ENCODE results near the gene MARCHF3.
"Not testable (repeated sequence)": the region's sequence is repeated elsewhere in the genome, so short reads cannot be mapped to it uniquely, and the experiment has no call there.

Gene MARCHF3, protein sequence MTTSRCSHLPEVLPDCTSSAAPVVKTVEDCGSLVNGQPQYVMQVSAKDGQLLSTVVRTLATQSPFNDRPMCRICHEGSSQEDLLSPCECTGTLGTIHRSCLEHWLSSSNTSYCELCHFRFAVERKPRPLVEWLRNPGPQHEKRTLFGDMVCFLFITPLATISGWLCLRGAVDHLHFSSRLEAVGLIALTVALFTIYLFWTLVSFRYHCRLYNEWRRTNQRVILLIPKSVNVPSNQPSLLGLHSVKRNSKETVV

GRCh38 chr5:127030259-127031146, at the start of gene MARCHF3:
TSS of gene MARCHF3 (minus strand) at chr5:127030558. CDS start at chr5:126918171, 112,387 bp downstream.
- peak; percentile 89 to 91 for DNase-seq

DNA sequence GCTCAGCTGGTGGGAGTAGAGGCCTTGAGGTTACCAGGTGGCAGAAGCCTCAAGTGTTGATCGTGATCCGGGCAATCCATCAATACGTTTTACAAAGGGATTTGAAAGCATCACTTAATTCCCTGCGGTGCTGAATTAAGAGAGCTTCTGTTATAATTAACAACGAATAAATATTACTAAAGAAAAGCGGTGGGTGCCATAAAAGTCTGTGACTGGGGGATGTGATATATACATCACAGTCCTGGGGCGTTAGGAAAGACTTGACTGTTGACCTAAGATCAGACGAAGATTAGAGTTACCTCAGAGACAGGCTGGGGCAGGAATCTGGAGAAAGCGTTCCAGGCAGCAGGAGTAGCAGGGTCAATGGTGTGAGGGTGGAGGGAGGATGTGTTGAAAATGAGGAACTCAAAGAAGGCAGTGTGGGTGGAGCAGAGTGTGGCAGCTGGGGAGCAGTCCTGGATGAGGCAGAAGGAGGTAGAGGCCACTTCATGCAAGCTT, 49.7 kb upstream of the MARCHF3 start:
- no peak for DNase-seq

DNA sequence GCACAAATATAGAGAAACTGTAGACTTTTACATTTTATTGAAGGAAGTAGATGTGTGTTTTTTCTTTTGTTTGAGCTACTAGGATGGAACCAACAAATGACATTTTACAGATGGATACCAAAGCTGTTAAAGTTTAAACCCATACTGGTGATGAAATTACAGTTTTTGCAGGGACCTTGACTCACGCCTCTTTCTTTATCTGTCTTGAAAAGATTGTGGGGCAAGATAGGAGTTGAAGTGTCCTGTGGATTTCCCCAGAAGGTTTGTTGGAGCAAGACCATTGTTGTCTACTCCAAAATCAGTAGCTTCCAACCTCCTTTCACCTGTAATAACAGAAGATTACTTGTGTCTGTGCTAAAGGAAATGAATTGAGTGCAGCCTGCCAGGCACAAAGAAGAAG, 47.0 kb upstream of the MARCHF3 start:
- no peak for DNase-seq

GRCh38 chr5:127076315-127077129, 46.2 kb upstream of the MARCHF3 start:
- DNase-seq = no peak

- no peak for DNase-seq
These were observed 44.1 kb upstream of the MARCHF3 start for GRCh38 chr5:127074466-127074865.

DNA sequence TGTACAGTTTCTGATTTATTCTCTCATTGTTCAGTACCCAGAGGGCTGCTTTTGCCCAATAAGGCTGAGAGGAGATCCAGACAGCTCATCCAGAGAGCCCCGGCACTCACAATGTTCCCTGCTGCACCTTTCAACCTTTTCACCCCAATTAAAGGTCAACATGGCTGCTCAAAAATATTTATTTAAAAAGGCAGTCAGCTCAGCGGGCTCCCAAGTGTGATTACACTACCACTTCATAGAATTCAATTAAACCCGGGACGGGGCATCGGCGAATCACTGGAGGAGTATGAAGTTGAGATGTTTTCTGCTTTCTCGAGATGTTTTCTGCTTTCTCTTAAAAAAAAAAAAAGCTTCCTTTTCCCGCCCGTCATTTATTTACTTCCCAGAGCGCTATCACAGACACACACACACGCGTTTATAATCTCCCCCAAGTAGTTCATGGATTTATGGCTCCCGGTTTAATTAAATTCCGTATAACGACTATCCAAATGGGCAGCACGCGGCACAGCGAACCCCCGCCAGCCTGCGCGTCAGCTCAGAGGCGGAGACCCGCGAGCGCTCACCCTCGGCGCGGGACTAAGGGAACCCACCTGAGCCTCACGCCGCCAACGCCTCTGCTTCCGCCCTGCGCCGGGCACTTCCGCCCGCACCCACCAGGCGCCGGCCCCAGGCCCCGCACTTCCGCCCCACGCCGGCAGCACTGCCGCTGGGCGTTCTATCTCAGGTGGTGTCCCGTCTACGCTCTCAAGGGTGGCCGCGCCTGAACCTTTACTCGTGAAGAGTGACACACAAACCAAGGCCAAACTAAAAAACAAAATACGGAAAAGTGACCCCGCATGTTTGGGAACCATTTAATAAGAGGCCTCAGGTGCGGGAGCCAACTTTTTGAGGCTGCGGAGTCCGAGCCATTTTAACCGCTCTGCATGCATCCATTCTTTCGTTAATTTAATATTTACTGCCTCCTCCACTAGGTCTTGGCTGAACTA, 42.8 kb upstream of the MARCHF3 start, which contains the start of gene C5orf63:
Gene C5orf63, minus strand, starts transcription at position 642 of the 986 bp plus-strand sequence. CDS start 14,507 bp downstream, outside the sequence.
- DNase-seq = peak in 1 of 2 donors; percentile 11

DNA sequence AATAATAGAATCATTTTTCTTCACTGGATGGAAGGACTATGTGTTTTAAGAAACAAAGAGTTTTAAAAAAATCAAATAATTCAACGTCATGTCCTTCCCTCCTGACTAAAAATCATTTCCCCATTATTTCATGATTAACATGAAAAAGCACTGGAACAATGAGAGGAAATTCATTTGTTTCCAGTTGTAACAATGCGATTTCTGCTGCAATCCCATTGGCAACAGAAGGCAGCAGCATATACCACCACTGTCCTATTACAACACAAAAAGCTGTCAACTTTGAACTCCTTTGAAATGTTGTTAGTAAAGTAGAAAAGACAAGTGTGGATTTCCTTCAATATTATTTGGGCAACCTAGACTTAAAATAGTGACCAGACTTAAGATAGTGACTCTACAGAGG, 39.9 kb upstream of the MARCHF3 start:
- DNase-seq = no peak

GRCh38 chr5:127068493-127069214, 38.3 kb upstream of the MARCHF3 start:
- no peak for DNase-seq

DNA sequence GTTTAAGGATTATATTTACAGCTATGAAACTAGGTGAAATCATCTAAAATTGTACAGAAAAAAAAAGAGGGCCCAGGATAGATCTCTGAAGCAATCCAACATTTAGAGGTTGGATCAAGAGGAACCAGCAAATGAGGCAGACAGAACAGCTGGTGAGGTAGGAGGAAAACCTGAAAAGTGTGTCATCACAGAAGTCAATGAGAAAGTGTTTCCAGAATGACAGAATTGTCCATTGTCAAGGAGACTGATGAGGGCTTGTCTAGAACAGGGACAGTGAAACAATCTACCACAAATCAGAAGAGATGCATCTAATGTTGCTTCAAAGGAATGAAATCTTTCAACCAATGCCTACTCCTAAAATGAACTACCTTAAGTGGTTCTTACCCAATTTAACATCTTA, 36.4 kb upstream of the MARCHF3 start:
- DNase-seq = no peak

GRCh38 chr5:127064253-127064840, 34.0 kb upstream of the MARCHF3 start:
- DNase-seq = no peak

DNA sequence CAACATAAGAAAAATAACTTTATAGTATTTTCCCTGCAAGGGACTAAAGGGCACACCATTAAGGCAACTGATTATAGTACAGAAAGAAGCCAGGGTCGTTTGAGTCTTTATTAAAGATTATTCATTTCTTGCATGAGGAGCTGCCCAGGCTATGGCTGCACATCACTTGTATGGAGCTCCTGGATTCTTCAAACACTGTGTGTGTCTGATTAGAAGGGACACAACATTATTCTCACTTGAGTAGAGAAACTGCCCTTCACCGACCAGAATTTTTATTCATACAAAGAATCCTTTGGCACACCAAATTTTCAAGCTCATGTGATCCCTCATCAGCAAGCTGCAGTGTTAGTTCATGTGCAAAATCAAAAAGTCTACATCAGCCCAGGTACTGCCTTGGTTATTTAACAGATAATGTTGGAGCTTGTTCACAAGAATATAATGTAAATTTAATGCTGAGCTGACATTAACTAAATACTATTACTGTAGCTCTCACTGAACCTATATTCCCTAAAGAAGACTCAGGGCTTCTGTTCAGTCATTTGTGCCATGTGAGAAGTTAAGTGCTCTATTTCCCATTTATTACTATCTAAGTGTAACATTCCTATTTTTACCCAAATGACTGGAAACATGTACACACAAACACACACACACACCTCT, 33.0 kb upstream of the MARCHF3 start:
- no peak for DNase-seq

DNA sequence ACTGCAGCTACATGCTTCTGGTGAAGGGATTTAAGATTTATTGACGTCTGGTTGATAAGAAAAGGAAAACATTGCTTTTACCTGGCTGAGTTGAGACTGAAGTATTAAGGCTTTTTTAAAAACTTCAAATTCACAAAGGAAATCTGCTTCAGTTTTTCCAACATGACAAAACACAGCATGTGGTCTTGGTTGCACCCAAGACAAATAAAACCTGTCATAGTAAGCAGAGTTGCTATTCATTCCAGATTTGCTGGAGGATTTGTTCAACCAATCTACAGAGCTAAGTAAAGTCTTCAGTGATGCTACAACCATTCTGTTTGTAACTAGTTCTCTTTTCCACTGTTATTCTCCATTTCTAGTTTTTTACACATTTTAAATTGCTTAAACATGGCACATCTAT, 31.6 kb upstream of the MARCHF3 start:
- no peak for DNase-seq

DNA sequence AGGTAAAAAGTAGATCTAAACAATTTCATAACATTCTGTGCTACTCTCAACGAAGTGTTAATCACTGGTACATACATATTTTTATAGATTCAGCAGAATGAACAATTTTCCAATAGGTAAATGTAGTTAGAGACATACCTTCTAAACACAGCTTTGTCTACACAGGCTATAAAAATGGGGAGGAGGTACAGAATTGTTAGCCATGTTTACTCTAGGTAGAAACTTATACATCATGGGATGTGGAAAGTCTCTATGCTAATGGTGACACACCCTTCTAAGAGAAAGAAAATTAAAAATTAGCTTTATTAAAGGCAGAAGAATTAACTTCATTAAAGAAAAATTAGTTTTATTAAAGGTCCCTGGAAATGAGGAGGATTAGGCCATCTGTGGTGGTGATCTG, 31.2 kb upstream of the MARCHF3 start:
- no peak for DNase-seq

DNA sequence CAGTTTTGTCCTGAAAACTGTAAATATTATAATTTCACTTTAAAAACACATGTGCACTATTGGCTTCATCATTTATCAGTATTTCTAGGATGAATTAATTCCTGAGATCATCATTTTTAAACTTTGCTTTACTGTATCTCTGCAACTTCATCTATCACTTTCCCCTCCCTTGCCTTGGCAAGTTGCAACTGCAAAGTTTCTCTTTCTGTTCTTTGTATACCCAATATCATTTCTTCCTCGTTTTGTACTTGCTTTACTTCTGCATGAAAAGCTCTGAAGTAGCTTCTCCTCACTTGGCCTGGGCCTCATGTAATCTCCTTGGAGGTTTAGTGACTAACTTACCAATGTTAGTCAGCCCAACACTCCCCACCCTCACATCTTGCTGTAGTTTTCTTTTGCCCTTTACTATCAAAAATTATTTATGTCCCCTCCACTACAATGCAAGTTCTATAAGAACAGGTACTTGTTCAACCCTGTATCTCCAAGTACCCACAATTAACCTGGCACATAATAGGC, 30.2 kb upstream of the MARCHF3 start:
- DNase-seq = no peak

- DNase-seq = no peak
These were observed 26.5 kb upstream of the MARCHF3 start for GRCh38 chr5:127056896-127057295.

DNA sequence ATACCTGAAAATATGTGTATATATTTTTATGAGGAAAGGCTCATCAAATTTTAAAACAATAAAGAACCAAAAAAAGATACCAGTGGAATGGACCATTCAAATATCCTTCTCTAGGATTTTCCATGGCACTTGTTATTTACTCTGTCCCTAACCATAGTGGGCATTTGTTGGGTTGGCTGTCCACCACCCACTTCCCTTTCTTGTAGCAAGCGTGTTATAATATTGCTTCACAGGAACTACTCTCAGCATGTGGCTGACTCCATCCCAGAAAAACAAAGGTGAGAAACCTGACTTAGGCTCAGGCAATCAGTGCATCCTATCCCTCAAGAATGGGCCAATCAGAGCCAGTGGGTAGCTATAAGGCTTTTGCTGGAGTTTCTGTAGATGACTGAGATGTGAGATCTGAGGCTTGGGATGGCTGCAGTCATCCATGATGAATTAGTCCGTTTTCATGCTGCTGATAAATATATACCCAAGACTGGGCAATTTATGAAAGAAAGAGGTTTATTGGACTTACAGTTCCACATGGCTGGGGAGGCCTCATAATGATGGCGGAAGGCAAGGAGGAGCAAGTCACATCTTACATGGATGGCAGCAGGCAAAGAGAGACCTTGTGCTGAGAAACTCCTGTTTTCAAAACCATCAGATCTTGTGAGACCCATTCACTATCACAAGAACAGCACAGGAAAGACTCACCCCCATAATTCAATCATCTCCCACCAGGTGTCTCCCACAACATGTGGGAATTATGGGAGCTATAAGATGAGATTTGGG, 25.7 kb upstream of the MARCHF3 start:
- DNase-seq = no peak

DNA sequence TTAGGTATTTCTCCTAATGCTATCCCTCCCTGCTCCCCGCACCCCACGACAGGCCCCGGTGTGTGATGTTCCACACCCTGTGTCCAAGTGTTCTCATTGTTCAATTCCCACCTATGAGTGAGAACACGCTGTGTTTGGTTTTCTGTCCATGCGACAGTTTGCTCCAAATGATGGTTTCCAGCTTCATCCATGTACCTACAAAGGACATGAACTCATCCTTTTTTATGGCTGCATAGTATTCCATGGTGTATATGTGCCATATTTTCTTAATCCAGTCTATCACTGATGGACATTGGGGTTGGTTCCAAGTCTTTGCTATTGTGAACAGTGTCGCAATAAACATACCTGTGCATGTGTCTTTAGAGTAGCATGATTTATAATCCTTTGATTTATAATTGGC, 23.2 kb upstream of the MARCHF3 start:
- not testable (repeated sequence) for DNase-seq

DNA sequence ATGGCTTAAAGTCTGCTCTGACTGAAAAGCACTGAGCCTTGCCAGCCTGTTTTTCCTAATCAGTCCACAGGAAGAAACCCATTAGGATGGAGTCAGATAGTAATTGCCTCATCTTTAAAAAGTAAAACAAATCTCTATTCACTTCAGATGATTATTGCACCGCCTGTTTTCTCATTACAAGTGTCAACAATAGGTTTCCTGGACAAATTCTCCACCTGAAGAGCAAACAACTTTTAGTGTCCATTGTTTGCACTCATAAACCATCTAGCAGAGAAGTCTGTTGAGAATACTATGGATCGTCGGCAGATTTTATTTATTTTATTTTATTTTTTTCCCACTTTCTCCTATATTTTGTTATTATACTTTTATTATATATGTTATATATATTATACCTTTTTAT, 22.7 kb upstream of the MARCHF3 start:
- no peak for DNase-seq

DNA sequence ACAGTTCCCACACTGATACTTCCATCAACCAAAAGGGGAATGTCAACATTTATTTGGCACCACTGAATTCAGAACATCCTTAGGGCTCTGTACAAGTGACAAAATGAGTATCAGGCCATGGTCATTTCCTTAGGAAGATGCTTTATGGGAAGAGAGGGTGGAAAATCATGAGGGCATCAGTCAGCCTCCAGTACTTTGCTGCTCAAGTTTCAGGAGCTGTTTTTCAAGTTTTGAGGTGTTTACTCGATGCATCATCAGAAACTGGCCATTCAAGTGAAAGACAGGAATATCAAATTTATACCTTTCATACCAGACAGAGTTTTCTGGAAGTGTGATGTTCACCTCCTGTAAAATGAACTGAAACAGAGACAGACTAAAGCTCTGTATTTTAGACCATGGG, 21.2 kb upstream of the MARCHF3 start:
- no peak for DNase-seq

All from hippocampal formation (tissue), 2 donors.